Amniotic epithelial cell (primary cell): ENCODE results near the gene FBXO7.

Experiments used
- DNase-seq: peaks from one replicate; pipeline ENCODE4 v3.0.0-alpha.2; 2010; ENCODE audit warnings: low read depth

The FBXO7 gene

DNA sequence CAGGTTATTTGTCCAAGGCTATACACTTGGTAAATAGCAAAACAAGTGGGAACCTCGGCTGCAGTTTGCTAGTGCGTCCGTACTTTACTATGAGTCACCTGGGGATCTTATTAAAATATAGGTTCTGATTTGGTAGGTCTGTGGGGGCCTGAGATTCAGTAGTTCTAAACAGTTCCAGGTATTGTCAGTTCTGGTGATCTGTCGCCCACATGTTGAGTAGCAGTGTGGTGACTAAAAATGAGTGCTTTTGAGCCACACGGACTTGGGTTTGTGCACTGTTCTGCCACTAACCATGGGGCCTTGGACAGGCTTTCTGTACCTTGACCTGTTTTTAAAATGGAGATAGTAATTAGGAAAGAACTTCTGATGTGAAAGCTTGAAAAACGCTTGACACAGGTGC, 15.7 kb downstream of the FBXO7 start:
- no peak for DNase-seq

DNA sequence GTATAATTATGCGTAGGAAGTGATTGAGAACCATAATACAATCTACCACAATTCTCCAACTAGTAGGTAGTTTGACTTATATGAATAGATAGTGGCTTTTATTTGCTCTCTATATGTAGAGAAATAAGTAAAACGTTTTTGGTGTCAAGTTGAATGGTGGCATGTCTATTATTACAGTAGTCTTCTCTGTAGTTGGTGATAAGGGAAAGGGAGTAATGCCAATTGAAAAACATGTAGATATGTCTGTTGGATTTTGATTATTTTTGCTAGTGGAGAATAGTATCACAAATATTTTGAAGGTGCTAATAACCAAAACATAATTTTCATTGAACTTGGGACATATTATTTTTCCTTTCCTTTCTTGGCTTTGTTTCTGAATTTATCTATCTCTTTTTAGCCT, 17.5 kb downstream of the FBXO7 start:
- DNase-seq = no peak

DNA sequence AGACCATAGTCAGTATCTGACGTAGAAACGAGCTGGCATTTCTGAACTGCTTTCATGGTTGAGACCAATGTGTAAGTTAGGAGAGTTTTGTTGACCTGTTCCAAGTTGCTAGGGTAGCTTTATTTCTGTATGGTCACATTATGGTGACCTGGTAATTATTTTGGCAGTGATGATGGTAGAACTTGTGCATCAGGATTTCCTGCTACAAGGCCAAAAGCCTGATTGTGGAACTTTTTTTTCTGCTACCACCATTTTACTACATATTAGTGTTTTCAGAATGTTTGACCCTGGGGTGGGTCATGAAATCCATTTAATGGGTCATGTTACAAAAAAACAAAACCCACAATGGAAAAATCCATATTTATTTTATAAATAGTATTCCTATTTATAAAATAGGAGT, 18.9 kb downstream of the FBXO7 start:
- no peak for DNase-seq

DNA sequence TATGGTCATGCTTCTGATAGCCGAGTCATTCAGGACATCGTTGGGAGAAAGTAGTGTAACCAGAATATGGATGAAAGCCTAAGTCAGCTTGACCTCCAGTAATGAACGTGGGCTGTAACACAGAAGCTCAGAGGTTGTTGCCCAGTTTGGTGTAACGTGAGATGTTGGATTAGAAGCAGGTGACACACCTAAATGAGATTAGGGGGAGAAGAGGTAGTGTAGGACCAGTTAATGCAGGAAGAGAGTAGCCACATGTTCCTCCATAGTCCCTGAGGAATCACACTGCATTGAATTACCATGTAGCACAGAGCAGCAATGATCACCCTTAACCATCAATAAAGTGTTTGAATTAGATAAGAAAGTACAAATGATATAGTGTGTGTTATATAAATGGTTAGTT, 20.4 kb downstream of the FBXO7 start:
- no peak for DNase-seq

DNA sequence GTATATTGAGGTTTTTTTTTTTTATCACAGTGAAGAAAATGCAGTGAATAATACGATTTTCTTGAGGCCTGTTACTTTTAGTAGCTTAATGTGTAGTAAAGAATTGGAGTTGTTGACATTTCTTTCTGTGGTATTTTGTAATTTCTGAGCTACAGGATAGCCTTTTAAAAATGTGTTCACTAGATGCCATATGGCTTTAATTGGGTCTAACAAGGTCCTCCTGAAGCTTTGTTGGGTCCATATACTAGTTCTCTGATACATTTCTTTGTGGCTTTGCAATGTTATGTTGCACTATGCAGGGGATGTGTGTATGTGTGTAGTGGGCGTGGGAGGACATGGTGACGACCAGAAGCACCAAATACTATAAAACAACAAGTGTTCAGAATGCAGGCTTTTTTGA, 25.1 kb downstream of the FBXO7 start:
- DNase-seq = no peak

DNA sequence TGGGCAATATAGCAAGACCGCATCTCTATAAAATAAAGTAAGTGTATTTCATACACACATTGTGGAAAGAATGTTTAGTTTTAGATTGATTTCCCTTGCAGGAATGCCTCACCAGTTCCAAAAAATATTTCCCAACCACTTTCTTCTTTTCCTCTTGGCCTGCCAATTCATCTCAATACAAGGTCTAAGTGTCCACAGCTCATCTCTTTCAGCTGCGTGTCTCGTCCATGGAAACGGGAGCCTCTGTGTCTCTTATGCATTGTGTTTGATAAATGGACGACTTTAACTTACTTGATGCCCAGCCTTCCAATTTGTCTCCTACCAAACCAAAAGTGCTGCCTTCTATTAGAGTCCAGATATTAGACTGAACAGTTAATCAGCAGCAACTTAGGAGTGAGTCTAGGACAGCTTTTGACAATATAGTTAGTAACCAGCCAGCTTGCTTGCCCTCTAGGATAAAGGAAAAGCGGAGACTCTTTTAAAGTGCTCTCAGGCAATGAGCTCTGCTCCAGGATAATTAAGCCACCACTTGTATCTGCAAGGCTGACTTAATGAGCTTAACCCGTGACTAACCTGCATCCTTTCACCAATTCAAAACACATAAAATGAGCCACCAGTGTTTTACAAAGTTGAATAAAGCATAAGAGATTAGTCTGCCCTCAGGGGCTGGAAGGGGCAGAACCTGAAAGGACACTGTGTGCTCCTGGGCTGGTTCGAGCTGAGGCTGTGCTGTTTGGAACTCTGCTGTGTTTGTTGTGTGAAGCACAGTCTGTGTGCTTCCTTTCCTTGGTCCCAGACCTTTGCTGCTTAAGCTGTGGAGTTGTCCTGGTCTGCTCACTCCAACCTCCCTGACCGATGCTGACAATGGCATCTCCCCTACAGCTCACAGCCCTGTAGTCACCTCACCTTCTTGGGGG, 27.5 kb downstream of the FBXO7 start:
- no peak for DNase-seq

DNA sequence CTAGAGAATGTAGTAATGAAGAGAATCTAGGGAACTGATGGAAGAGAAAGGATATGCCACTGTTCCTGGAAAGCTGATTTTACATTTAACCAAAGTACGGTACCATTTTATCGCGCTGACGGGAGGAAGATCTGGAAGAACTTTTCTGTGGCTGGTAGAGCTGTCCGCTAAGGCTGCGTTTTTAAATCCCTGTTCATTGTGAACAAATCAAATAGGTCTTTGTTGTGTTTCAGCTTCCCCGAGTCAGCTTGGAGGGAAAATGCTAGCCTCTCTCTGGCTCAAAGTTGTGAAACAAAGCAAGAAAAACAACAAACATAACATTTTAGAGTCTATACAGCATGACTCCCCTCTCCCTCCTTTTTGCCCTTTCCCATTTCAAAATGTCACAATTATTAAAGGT, 34.4 kb downstream of the FBXO7 start:
- no peak for DNase-seq

DNA sequence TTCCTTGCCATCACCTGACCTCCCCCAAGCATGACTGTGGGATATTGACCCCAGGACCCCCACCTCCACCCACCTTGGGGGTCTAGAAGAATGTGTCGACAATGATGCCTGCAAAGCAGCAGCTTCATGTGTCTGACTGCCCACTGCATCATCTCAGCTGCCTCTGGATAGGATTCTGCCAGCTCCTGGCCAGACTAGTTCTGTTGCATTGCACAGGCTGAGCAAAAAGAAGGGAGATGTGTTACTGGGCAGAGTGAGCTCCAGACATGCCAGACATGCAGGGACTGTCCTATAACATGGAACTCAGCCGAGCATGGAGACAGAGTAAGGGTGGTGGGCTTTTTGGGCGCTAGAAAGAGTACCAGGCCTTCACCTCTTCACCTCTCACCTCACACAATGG, 36.7 kb downstream of the FBXO7 start:
- DNase-seq = no peak

DNA sequence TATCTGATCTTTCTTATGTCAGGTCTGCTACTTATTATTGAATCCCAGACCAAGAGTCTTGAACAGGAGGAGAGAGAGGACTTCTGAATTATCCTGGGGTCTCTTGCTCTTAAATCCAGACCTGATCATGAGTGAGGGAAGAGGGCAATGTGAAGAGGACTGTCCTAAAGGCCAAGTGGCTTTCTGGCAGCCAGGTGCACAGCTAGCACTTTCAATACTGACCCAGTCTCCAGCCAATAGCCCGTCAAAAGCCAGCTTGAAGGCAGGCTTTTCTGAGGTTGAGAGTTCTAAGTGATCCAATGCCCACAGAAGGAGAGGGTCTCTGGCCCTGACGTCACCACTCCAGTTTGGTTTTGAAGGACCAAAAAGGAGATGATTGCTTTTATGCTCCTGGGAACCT, 37.2 kb downstream of the FBXO7 start:
- no peak for DNase-seq

DNA sequence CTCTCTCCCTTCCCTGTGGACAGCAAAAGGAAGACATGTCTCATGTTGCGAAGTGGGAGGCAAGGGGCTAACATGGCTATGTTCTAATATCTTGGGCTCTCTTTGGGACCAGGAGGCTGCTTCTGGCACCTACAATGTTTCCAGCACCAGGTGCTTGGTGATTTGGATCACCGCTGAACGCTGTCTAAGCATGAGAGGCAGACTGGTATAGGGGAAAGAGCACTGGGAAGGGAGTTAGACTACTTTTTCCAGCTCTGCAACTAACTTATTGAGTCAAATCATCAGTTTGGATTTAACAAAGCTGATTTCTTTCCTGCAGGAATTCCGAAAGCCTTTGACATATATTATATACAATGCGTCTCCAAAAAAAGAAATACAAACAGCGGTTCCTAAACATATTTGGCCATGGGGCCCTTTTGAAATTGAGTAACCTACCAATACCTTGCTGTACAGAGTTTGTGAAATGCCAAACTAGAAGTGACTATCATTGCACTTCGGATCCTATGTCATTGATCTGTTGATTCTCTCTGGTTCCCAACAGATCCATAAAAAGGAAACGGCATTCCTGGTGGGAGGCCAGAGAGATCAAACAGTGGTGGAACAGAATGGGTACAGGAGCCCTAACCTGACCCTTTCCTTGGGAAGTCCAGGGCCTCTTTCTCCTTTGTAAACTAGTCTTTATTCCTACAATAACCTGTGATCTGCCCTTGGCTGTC, 37.8 kb downstream of the FBXO7 start:
- DNase-seq = no peak

DNA sequence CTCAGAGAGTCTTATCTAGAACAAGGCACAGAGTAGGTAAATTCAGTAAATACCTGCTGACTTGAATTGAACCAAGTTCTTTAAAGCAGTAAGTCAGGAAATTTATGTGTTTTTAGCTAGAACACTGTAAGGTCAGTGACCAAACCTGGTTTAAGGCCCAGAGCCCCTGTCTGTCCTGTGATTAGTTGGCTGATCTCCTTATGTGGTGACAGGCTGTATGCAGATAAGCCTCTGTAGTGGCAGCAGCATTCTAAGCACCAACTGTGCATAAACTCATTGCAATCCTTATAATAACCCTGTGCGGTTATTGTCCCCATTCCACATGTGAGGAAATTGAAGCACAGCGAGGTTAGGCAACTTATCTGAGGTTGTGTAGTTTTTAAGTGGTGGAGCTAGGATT, 40.5 kb downstream of the FBXO7 start:
- DNase-seq = no peak

DNA sequence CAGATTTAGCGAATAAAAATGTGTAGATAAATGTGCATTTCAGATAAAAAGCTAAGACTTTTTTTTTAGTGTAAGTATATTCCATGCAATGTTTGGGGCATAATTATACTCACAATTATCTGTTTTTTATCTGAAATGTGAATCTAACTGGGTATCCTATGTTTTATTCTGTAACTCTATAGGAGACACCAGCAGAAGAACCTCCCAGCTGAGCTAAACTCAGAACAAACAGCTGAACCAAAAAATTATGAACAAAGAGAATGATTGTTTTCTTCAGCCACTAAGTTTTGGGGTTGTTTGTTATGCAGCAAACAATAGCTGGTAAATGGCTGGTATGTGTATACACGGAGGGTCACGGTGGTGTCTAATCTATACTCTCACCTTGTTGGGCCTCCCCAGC, 42.9 kb downstream of the FBXO7 start:
- DNase-seq = no peak

DNA sequence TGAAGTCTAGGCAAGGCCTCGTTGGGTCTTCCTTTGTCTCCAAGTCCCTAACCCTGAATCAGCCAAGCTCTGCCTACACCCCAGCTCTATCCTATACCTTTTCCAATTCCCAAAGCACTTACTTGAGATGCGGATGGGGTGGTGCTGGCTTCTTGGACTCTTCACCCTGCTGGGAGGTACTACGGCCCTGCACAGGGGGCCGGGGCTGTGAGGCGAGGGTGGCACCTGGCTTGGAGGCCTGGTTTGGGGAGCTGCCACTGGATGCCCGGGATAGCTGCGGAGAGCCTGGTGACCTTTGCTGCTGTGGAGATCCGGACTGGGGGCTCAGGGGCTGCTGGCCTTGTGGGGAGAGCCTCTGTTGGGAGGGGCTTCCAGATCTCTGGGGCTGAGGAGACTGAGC, 43.3 kb downstream of the FBXO7 start:
- DNase-seq = no peak

DNA sequence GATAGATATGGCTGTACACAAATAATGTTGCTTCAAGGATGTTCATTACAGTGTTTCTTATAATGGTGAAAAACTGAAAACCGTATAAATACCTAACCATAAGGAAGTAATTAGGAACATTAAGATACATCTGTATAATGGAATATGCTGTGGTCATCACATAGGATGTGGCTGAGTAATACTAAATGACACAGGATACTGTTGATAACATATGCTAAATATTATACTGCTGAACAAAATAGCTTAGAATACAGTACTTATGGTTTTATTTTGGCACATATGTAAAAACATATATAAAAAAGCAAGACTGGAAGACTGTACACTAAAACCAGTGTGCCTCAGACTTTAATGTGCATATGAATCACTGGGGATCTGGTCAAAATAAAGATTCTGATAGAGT, 43.8 kb downstream of the FBXO7 start:
- no peak for DNase-seq

DNA sequence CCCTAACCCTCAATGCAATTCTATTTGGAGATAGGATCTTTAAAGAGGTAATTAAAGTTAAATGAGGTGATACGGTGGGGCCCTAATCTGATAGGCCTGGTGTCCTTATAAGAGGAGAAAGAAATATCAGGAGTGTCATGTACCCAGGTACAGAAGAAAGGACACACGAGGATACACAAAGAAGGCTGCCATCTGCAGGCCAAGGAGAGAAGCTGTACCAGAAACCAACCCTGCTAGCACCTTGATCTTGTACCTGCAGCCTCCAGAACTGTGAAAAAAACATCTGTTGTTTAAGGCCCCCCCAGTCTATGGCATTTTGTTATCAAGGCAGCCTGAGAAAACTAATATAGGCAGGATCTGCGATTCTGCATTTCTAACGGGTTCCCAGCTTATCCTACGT, 44.2 kb downstream of the FBXO7 start:
- DNase-seq = no peak

DNA sequence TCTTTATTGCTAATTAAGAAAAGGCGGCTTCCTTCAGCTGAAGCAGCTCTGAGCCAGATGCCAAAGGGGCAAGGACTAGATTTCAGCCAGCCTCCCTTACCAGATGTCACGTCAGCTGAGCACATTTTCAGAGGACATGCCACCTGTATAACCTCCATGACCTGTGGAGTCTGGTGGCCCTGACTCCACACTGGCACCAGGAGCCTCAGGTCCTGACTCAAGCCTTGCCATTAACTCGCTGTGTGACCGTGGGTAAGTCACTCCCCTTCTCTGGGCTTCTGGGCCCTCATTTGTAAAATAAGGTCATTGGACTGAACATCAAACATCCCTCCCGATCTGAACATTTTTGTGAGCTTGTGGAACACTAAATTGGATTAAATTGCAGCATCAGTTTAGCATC, 46.0 kb downstream of the FBXO7 start:
- no peak for DNase-seq

DNA sequence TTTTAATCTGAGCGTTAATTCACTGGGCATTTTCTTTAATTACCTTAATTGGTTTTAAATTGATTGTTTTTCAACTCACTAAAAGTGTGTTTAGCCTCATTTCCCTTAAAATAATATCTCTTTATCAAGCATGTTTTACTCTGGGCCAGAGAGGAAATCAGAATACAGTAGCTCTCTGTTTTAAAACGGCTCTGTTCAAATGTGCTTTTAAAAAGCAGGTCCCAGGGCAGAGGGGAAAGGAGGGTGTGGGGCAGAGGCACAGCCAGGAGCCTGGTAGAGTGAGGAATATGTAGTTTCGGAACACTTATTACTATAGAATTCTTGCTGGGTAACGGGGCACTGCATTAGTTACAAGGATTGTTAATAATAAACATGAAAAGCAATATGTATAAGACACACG, 47.6 kb downstream of the FBXO7 start:
- no peak for DNase-seq

DNA sequence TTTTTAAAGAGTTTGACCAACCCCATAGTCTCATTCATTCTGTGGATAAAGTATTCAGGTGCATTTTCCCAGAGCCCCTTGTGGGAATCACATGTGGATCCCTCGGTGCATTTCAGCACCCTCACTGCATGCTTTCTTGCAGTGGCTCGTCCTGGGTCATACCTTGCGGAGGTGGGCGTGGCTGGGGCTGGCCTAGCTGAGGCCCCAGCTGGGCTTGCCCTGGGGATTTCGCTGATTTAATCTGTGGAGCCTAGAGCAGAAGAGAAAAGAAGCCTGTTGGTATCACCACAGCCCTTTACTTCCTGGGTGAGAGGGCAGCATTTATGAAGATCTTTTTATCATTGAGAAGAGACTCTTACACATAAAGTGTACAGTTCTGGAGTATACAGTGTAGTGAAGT, 53.1 kb downstream of the FBXO7 start:
- DNase-seq = no peak

DNA sequence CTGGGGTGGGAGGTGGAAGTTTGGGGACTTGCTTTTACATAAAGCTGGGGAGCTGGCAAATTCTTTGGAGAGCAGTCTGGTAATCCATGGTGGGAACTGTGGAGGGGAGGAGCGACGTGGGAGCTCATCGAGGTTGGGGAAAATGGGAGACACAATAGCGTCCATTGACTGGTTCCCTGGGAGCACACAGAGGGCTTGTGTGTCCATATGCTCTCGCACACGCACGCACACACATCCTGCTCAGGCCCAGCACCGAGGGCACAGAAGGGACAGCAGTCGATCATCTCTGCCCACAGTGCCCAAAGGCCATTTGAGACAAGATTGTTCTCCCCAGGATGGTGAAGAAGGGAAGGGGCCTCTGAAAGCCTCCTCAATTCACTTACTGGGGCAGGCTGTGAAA, 53.7 kb downstream of the FBXO7 start:
- DNase-seq = no peak

DNA sequence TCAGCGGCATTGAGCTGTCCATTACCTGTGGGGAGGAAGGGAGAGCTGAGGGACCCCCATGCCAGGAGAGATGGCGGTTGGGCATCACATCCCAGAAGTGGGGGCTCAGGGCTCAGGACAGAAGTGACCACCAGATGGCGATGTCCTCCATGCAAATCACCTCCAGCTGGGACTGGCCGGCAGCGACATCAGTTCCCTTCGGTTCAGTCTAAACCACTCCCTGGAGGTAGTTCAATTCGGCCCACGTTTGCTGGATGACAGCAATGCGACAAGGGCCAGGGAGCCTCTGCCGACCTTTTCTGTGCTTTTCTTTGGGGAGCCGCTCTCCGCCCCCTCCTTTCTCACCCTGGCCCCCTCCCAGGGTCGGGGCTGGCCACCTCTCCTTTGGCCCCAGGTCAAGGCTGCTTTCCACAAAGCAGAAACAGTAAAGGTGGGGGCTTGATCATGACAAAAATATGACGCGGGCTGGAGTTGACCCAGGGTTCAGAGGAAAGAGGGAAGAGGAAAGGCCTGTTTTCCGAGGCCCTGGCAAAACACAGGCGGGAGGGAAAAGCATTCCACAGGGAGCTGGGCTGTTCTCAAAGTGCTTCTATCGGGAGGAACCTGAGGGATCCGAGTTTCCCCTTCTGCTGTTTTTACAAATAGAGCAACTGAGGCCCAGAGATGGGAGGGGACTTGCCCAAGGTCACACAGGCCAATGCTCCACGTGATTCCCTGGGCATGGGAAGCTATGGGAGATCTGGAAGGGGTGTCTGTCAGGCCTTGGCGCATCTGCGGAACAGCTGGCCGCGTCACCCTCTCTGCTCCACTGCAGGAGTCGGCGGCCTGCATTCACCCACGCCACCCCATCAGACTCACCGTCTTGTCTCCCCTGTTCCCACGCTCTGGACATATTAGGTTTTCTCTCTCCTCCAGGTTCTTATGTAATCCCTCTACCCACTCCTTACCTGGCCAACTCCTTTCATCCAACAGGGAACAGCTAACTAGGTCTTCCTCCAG, 54.7 kb downstream of the FBXO7 start:
- DNase-seq = peak; percentile 64

DNA sequence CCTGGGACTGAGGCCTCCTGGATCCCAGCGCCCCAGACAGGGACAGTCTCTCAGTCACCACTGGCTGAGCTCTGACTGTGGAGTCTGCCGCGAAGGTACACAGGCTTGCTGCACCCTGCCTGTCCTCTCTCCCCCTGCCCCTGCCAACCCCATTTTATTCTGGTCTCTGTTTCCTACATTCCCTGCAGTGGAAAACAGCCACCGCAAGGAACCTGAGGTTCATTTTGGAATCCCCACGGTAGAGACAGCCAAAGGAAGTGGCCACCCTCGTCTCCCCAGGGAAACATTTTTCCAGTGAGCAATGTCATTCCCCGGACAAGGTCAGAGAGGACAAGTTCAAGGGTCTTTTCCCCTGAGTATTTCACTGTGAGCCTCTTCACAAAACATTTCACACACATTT, 56.6 kb downstream of the FBXO7 start:
- no peak for DNase-seq
